OCI-LY3 (cell line): ENCODE data around the gene RTN3.

ENCODE experiments used
- H2AFZ ChIP-seq: fragments of 200-600, 300-600 bp; shearing (Covaris generic); 2 replicates; pipeline ENCODE4 v1.6.0; 2014; ENCODE audit warnings: antibody characterized with exemption, low read depth, low read length
- H3K27ac ChIP-seq: fragments of 200-600, 300-600 bp; sonication (generic); 2 replicates; pipeline ENCODE4 v1.5.1; 2014; ENCODE audit warnings: mild to moderate bottlenecking, low read length, moderate library complexity, mixed read lengths
- H3K27me3 ChIP-seq: fragments of 200-600, 300-600 bp; sonication (generic); 2 replicates; pipeline ENCODE4 v1.6.1; 2014; ENCODE audit warnings: low read depth, low read length, mixed read lengths
- H3K36me3 ChIP-seq: fragments of 200-600, 300-600 bp; sonication (generic); replicated peaks from 2 replicates; pipeline ENCODE3; 2014; ENCODE audit warnings: low read depth, low read length, mixed read lengths
- H3K4me1 ChIP-seq: fragments of 300-600, 200-600 bp; sonication (generic); 2 replicates; pipeline ENCODE4 v1.6.1; 2014; ENCODE audit warnings: low read length, mixed read lengths
- H3K4me2 ChIP-seq: fragments of 200-600, 300-600 bp; sonication (generic); 2 replicates; pipeline ENCODE4 v1.6.1; 2014; ENCODE audit warnings: low read length, mixed read lengths
- H3K4me3 ChIP-seq: fragments of 300-600, 200-600 bp; sonication (generic); 2 replicates; pipeline ENCODE4 v1.5.1; 2014; ENCODE audit warnings: antibody characterized with exemption, mild to moderate bottlenecking, low read length, moderate library complexity
- H3K79me2 ChIP-seq: fragments of 300-600, 200-600 bp; shearing (Covaris generic); 2 replicates; pipeline ENCODE4 v1.6.1; 2014; ENCODE audit warnings: mild to moderate bottlenecking, low read length, mixed read lengths
- H3K9ac ChIP-seq: fragments of 300-600, 200-600 bp; shearing (Covaris generic); 2 replicates; pipeline ENCODE4 v1.6.0; 2014; ENCODE audit warnings: mild to moderate bottlenecking, low read length, moderate library complexity
- H3K9me3 ChIP-seq: fragments of 200-600, 300-600 bp; shearing (Covaris generic); 2 replicates; pipeline ENCODE4 v1.6.1; 2014; ENCODE audit warnings: low read length, mixed read lengths; ENCODE audit not compliant: insufficient read depth
- H4K20me1 ChIP-seq: fragments of 200-600, 300-600 bp; sonication (generic); 2 replicates; pipeline ENCODE4 v1.6.1; 2016; ENCODE audit warnings: low read length, mixed read lengths; ENCODE audit not compliant: insufficient read depth
- CTCF ChIP-seq: fragments of 200-600, 300-600 bp; sonication (generic); IDR thresholded peaks from 2 replicates; pipeline ENCODE4 v1.5.1; 2014; ENCODE audit warnings: antibody characterized with exemption, low read length, low read depth
- EZH2phosphoT487 ChIP-seq: fragments of 200-600 bp; shearing (Covaris generic); IDR thresholded peaks from 2 replicates; pipeline ENCODE4 v1.6.1; 2018; ENCODE audit warnings: antibody characterized with exemption, mixed run types, low read depth

Gene RTN3

DNA sequence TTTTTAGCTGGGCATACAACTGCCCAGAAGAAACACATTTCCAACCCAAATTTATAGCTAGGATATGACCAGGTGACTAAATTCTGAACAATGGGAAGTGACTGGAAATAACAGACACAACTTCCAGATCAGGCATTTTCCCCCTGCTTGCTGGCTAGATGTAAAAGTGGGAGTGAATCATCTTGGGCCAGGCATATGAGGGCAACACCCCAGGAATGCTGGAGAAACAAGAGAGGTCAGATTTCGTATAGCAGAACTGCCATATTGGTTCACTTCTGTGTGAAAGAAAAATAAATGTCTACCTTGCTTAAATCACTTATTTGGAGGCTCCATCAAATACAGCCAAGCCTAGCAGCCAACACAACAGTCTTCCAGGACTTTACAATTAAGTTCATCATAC, 17.5 kb upstream of the RTN3 start:
- Histone ChIP-seq H3K4me2 (no peak overlapping the region), H4K20me1 (no peaks in the 10 kb centered on the region), H3K27ac (no peak overlapping the region), H3K79me2 (peaks cover 5% of the 10 kb centered on the region; the same call in 1 of the 2 replicates), H2AFZ (no peak overlapping the region), H3K4me3 (no peak overlapping the region), H3K27me3 (peaks cover 3% of the 10 kb centered on the region), H3K36me3 (no peaks in the 10 kb centered on the region), H3K4me1 (no peaks in the 10 kb centered on the region), H3K9me3 (no peaks in the 10 kb centered on the region), H3K9ac (no peak overlapping the region)
- no peak for TF ChIP-seq CTCF
- no peak for TF ChIP-seq EZH2phosphoT487

- TF ChIP-seq EZH2phosphoT487, result no peak
- no peaks in the 10 kb centered on the region for H3K36me3 ChIP-seq
- H3K9me3 ChIP-seq, result no peaks in the 10 kb centered on the region
- H2AFZ ChIP-seq, result no peak overlapping the region
- H3K27ac ChIP-seq, result no peak overlapping the region
- peaks cover 10% of the 10 kb centered on the region; the same call in 1 of the 2 replicates for H3K79me2 ChIP-seq
- no peaks in the 10 kb centered on the region for H3K27me3 ChIP-seq
- H3K4me3 ChIP-seq, result no peak overlapping the region
- H3K9ac ChIP-seq, result no peak overlapping the region
- no peaks in the 10 kb centered on the region for H3K4me1 ChIP-seq
- H3K4me2 ChIP-seq, result no peak overlapping the region
- H4K20me1 ChIP-seq, result no peaks in the 10 kb centered on the region
These were observed 14.4 kb upstream of the RTN3 start for GRCh38 chr11:63666874-63667273.

GRCh38 chr11:63667995-63668795, 13.1 kb upstream of the RTN3 start:
- H3K4me2 ChIP-seq, result no peak overlapping the region

GRCh38 chr11:63670096-63670432, 11.2 kb upstream of the RTN3 start:
- H3K4me1 ChIP-seq, result no peaks in the 10 kb centered on the region
- no peak overlapping the region for H3K27ac ChIP-seq
- H3K4me2 ChIP-seq, result peak overlapping the region; percentile 33
- no peaks in the 10 kb centered on the region for H3K9me3 ChIP-seq
- peak overlapping the region; percentile 66; the same call in 1 of the 2 replicates for H3K9ac ChIP-seq
- no peaks in the 10 kb centered on the region for H3K36me3 ChIP-seq
- peaks cover 10% of the 10 kb centered on the region; the same call in 1 of the 2 replicates for H3K79me2 ChIP-seq
- no peaks in the 10 kb centered on the region for H4K20me1 ChIP-seq
- TF ChIP-seq CTCF (no peak), EZH2phosphoT487 (no peak)
- H3K4me3 ChIP-seq, result peak overlapping the region; percentile 72
- H2AFZ ChIP-seq, result peak overlapping the region; percentile 12; the same call in 1 of the 2 replicates
- H3K27me3 ChIP-seq, result peaks cover 6% of the 10 kb centered on the region; the same call in 1 of the 2 replicates

More at GRCh38 chr11:63667995-63668795, 13.1 kb upstream of the RTN3 start:
- no peak overlapping the region for H3K9ac ChIP-seq
- no peak overlapping the region for H3K27ac ChIP-seq
- H3K9me3 ChIP-seq, result no peaks in the 10 kb centered on the region
- H3K4me1 ChIP-seq, result no peaks in the 10 kb centered on the region
- no peak overlapping the region for H2AFZ ChIP-seq
- no peaks in the 10 kb centered on the region for H3K36me3 ChIP-seq
- peaks cover 10% of the 10 kb centered on the region; the same call in 1 of the 2 replicates for H3K79me2 ChIP-seq
- no peak overlapping the region for H3K4me3 ChIP-seq
- TF ChIP-seq CTCF (no peak), EZH2phosphoT487 (no peak)
- peaks cover under 1% of the 10 kb centered on the region; the same call in 1 of the 2 replicates for H3K27me3 ChIP-seq
- H4K20me1 ChIP-seq, result no peaks in the 10 kb centered on the region
